ENCODE measurements around the gene CAMK1D. TPM values are rescaled to one million over a fixed set of nuclear protein-coding genes. Genes with fewer than 3 reads are reported as not detected.

CAMK1D gene
- total and polyA plus RNA-seq, 10 of the 15 experiments (the other 5 are each of a cell fraction or from before 2014, with no cell fraction given): 2.1 to 35.5 (median 14.7) TPM

- peaks cover 0 to 4% of the 10 kb centered on the region in 2 experiments; a peak in 1 of 4 replicates for H3K36me3 ChIP-seq (ENCODE audit: control insufficient read depth in 2 of 2, insufficient read depth in 2 of 2, low read length in 1 of 2)
- no peak for FAIRE-seq
- peaks cover 1% of the 10 kb centered on the region for H3K79me2 ChIP-seq (ENCODE audit: control insufficient read depth, insufficient read depth, low read length)
- ChIA-PET POLR2A (no interaction called here), RAD21 (ENCODE audit: unreplicated experiment) (no interaction called here), SMC1A (ENCODE audit: uncharacterized antibody, unreplicated experiment) (interaction anchor here (1.0 to 1.2 kb wide), 3 partner anchors 9 to 293 kb away, joined by 3 to 4 read pairs (median 3); no protein-coding TSS in a partner anchor), CTCF (no interaction called here)
- H3K9me3 ChIP-seq (replicated peaks; ENCODE audit: control insufficient read depth, insufficient read depth, low read length): no peaks in the 10 kb centered on the region
- no peak overlapping the region for H2AFZ ChIP-seq (ENCODE audit: control insufficient read depth, low read depth, low read length)
- H3K27me3 ChIP-seq (replicated peaks in 1 of 2; ENCODE audit: control insufficient read depth in 2 of 2, insufficient read depth in 2 of 2, low read length in 1 of 2): no peaks in the 10 kb centered on the region
- H3K4me2 ChIP-seq (ENCODE audit: control insufficient read depth, insufficient read depth): no peak overlapping the region
- in situ Hi-C loops (cut with MboI): no loop called here
- WGBS (ENCODE audit: insufficient coverage, insufficient replicate concordance, low lambda C conversion rate, missing lambda C conversion rate): 88% methylated on average over 10 of the region's 10 CpGs
- H4K20me1 ChIP-seq (ENCODE audit: control insufficient read depth, insufficient read depth): no peaks in the 10 kb centered on the region
- DNase-seq (ENCODE audit: low read depth, low spot score): no peak
- no peak overlapping the region for H3K4me3 ChIP-seq
- no peak for ATAC-seq
- no peak overlapping the region for H3K27ac ChIP-seq (ENCODE audit: control insufficient read depth, insufficient read depth)
- intact Hi-C loops (cut with micrococcal nuclease; ENCODE audit: unreplicated experiment): no loop called here
- peaks cover 3% of the 10 kb centered on the region; the same call in 1 of the 2 replicates for H3K4me1 ChIP-seq (ENCODE audit: control insufficient read depth, insufficient read depth, low read length)
- BruUV-seq (replicated peaks): no TSS peak
- TF ChIP-seq HDAC6 (IDR thresholded peaks at IDR 0.05; ENCODE audit: unreplicated experiment) (no peak), SPI1 (IDR thresholded peaks at IDR 0.05; ENCODE audit: borderline replicate concordance, insufficient read depth, low read depth, low read length) (0 out of 2 replicates have a peak, but pooled peaks have one; percentile 15), RUNX3 (IDR thresholded peaks at IDR 0.05; ENCODE audit: low read length) (0 out of 2 replicates have a peak, but pooled peaks have one; percentile 15), NFYA (IDR thresholded peaks at IDR 0.05; ENCODE audit: borderline replicate concordance, low read depth, low read length) (no peak)
- H3K9ac ChIP-seq (ENCODE audit: control insufficient read depth, insufficient read depth, low read length): no peak overlapping the region
These were observed 158.0 kb downstream of the CAMK1D start for GRCh38 chr10:12507165-12507850.

GRCh38 chr10:12508165-12508564, 158.8 kb downstream of the CAMK1D start:
- H3K9me3 ChIP-seq (replicated peaks; ENCODE audit: control insufficient read depth, insufficient read depth, low read length): no peaks in the 10 kb centered on the region
- H3K4me3 ChIP-seq: no peak overlapping the region
- ATAC-seq (no peak), FAIRE-seq (no peak), DNase-seq (ENCODE audit: low read depth, low spot score) (no peak)
- no peak overlapping the region for H2AFZ ChIP-seq (ENCODE audit: control insufficient read depth, low read depth, low read length)
- POLR2A ChIA-PET: no interaction called here
- intact Hi-C loops (cut with micrococcal nuclease; ENCODE audit: unreplicated experiment) (no loop called here), in situ Hi-C loops (cut with MboI) (no loop called here)
- peaks cover 3% of the 10 kb centered on the region; the same call in 1 of the 2 replicates for H3K4me1 ChIP-seq (ENCODE audit: control insufficient read depth, insufficient read depth, low read length)
- peaks cover 0 to 4% of the 10 kb centered on the region in 2 experiments; a peak in 1 of 4 replicates for H3K36me3 ChIP-seq (ENCODE audit: control insufficient read depth in 2 of 2, insufficient read depth in 2 of 2, low read length in 1 of 2)
- H4K20me1 ChIP-seq (ENCODE audit: control insufficient read depth, insufficient read depth): no peaks in the 10 kb centered on the region
- H3K9ac ChIP-seq (ENCODE audit: control insufficient read depth, insufficient read depth, low read length): no peak overlapping the region
- H3K4me2 ChIP-seq (ENCODE audit: control insufficient read depth, insufficient read depth): no peak overlapping the region
- H3K79me2 ChIP-seq (ENCODE audit: control insufficient read depth, insufficient read depth, low read length): peaks cover 1% of the 10 kb centered on the region
- CTCF ChIA-PET: no interaction called here
- BruUV-seq (replicated peaks): no TSS peak
- SMC1A ChIA-PET (ENCODE audit: uncharacterized antibody, unreplicated experiment): interaction anchor here (1.0 to 1.1 kb wide), 3 partner anchors 9 to 294 kb away, joined by 3 to 4 read pairs (median 3); no protein-coding TSS in a partner anchor
- no peaks in the 10 kb centered on the region for H3K27me3 ChIP-seq (replicated peaks in 1 of 2; ENCODE audit: control insufficient read depth in 2 of 2, insufficient read depth in 2 of 2, low read length in 1 of 2)
- WGBS (ENCODE audit: insufficient coverage, insufficient replicate concordance, low lambda C conversion rate, missing lambda C conversion rate): 100% methylated on average over 5 of the region's 5 CpGs
- H3K27ac ChIP-seq (ENCODE audit: control insufficient read depth, insufficient read depth): no peak overlapping the region
- RAD21 ChIA-PET (ENCODE audit: unreplicated experiment): no interaction called here
- TF ChIP-seq MYB (IDR thresholded peaks at IDR 0.05; ENCODE audit: borderline replicate concordance, low read depth, low read length) (no peak), SMARCA5 (IDR thresholded peaks at IDR 0.05) (no peak), IRF3 (IDR thresholded peaks at IDR 0.05) (no peak), PAX5 (IDR thresholded peaks at IDR 0.05; ENCODE audit: borderline replicate concordance, low read depth, low read length) (no peak), MEF2B (IDR thresholded peaks at IDR 0.05; ENCODE audit: partially characterized antibody, poor library complexity, severe bottlenecking) (no peak), SRF (IDR thresholded peaks at IDR 0.05; ENCODE audit: low read depth in 2 of 2, low read length in 2 of 2) (no peak), ZNF592 (IDR thresholded peaks at IDR 0.05) (no peak), STAT3 (IDR thresholded peaks at IDR 0.05; ENCODE audit: low read depth, low read length) (no peak)

Measured in GM12878 (cell line).